Tibial nerve (tissue), 4 donors: ENCODE data around the gene AHCYL1.

Source experiments
- CTCF ChIP-seq, 5 experiments: fragments of 200-600 bp in 3 of 5; fragments of 450-650 bp in 2 of 5; sonication (generic) in 3 of 5; IDR thresholded peaks; one replicate each; pipeline ENCODE4 v1.5.1; 2016 to 2019; ENCODE audit warnings: antibody characterized with exemption in 5 of 5, mild to moderate bottlenecking in 3 of 5, moderate library complexity in 2 of 5
- EP300 ChIP-seq, 2 donors: sonication (generic); formaldehyde crosslinking; IDR thresholded peaks; one replicate each; pipeline ENCODE4 v1.6.1; 2017; ENCODE audit warnings: antibody characterized with exemption in 2 of 2, mild to moderate bottlenecking in 1 of 2
- POLR2A ChIP-seq, 2 donors: fragments of 450-650 bp; IDR thresholded peaks; one replicate each; pipeline ENCODE4 v1.6.1; 2017; ENCODE audit warnings: antibody characterized with exemption in 2 of 2, mild to moderate bottlenecking in 2 of 2, moderate library complexity in 2 of 2

GRCh38 chr1:109984190-109984455 is 442 bp upstream of the AHCYL1 start:
- no peak for TF ChIP-seq POLR2A (IDR thresholded peaks at IDR 0.05)
- no peak for TF ChIP-seq CTCF (IDR thresholded peaks at IDR 0.05)
- no peak for TF ChIP-seq EP300 (IDR thresholded peaks at IDR 0.05)
